H1 (cell line): ENCODE data around the gene PLEK2. TPM values are rescaled to one million over a fixed set of nuclear protein-coding genes. Genes with fewer than 3 reads are reported as not detected.

ENCODE experiments used
- CTCF ChIA-PET: fragments of 300-600 bp; sonication (Branson Sonifier 250); formaldehyde crosslinking; loops from one replicate; lab custom pipeline; 2021; ENCODE audit not compliant: partially characterized antibody; lab: Charles Lee
- POLR2A ChIA-PET: fragments of 300-600 bp; sonication (Branson Sonifier 250); formaldehyde crosslinking; loops from one replicate; lab custom pipeline; 2021; ENCODE audit warnings: inconsistent platforms; ENCODE audit not compliant: partially characterized antibody; lab: Charles Lee
- DNase-seq, 2 experiments: peaks; one replicate each; pipeline versions ENCODE4 v3.0.0 to v3.0.0-alpha.2; 2010 to 2022; ENCODE audit warnings: low spot score in 2 of 2, low read depth in 1 of 2, mixed read lengths in 1 of 2
- FAIRE-seq: peaks from 2 replicates; lab custom pipeline; 2011; peaks lifted over from hg19 to GRCh38; lab: Jason Lieb, UNC
- H2AFZ ChIP-seq: 2 replicates; pipeline ENCODE4 v1.8.1; 2012; ENCODE audit warnings: low read length, inconsistent platforms
- H2AK5ac ChIP-seq: 2 replicates; pipeline ENCODE4 v1.6.1; 2013; ENCODE audit warnings: low read depth, low read length
- H2BK120ac ChIP-seq: replicated peaks from 2 replicates; pipeline ENCODE3; 2013; ENCODE audit warnings: low read depth, low read length, inconsistent platforms
- H2BK12ac ChIP-seq: 2 replicates; pipeline ENCODE4 v1.6.1; 2013; ENCODE audit warnings: low read depth, low read length
- H2BK15ac ChIP-seq: 2 replicates; pipeline ENCODE4 v1.6.1; 2013; ENCODE audit warnings: low read length
- H2BK20ac ChIP-seq: 2 replicates; pipeline ENCODE4 v1.6.1; 2013; ENCODE audit warnings: low read length
- H2BK5ac ChIP-seq: 2 replicates; pipeline ENCODE4 v1.6.1; 2013; ENCODE audit warnings: low read depth, low read length
- H3K14ac ChIP-seq: 2 replicates; pipeline ENCODE4 v1.6.1; 2013; ENCODE audit warnings: inconsistent platforms; ENCODE audit not compliant: insufficient read length
- H3K18ac ChIP-seq: 2 replicates; pipeline ENCODE4 v1.6.1; 2013; ENCODE audit warnings: low read length; ENCODE audit errors: extremely low read depth
- H3K23ac ChIP-seq: 2 replicates; pipeline ENCODE4 v1.6.1; 2013; ENCODE audit warnings: inconsistent platforms; ENCODE audit not compliant: insufficient read length
- H3K23me2 ChIP-seq: 2 replicates; pipeline ENCODE4 v1.6.1; 2013; ENCODE audit warnings: low read depth, low read length
- H3K27ac ChIP-seq: 2 replicates; pipeline ENCODE4 v1.6.1; 2011; ENCODE audit warnings: low read depth, low read length, inconsistent platforms
- H3K27me3 ChIP-seq, 4 experiments: replicated peaks in 1 of 4; 1 replicate in 1 of 4; 2 replicates in 3 of 4; pipeline versions ENCODE4 v1.6.1 to v1.8.1; 2011 to 2013; ENCODE audit warnings: low read length in 3 of 4, mild to moderate bottlenecking in 3 of 4, inconsistent platforms in 2 of 4, mixed read lengths in 2 of 4, moderate library complexity in 1 of 4; ENCODE audit not compliant: control insufficient read depth in 3 of 4, insufficient read depth in 3 of 4; ENCODE audit errors: extremely low read depth in 1 of 4
- H3K36me3 ChIP-seq, 4 experiments: 2 replicates each; pipeline versions ENCODE4 v1.6.1 to v1.8.1; 2011 to 2013; ENCODE audit warnings: mild to moderate bottlenecking in 4 of 4, low read length in 3 of 4, moderate library complexity in 2 of 4, control low read depth in 1 of 4, inconsistent platforms in 1 of 4; ENCODE audit not compliant: insufficient read depth in 4 of 4, control insufficient read depth in 2 of 4
- H3K4ac ChIP-seq: replicated peaks from 2 replicates; pipeline ENCODE3; 2013; ENCODE audit warnings: low read length, low read depth, mixed read lengths, inconsistent platforms; ENCODE audit not compliant: insufficient read length
- H3K4me1 ChIP-seq, 4 experiments: replicated peaks in 1 of 4; 1 replicate in 1 of 4; 2 replicates in 3 of 4; pipeline versions ENCODE4 v1.6.1 to v1.8.1; 2011 to 2013; ENCODE audit warnings: low read length in 3 of 4, inconsistent platforms in 2 of 4, mixed read lengths in 1 of 4; ENCODE audit not compliant: insufficient read depth in 4 of 4, control insufficient read depth in 3 of 4
- H3K4me2 ChIP-seq, 2 experiments: 2 replicates each; pipeline versions ENCODE4 v1.6.1 to v1.8.1; 2011 to 2013; ENCODE audit warnings: low read depth in 2 of 2, low read length in 2 of 2, control low read depth in 1 of 2, inconsistent platforms in 1 of 2, mild to moderate bottlenecking in 1 of 2; ENCODE audit not compliant: insufficient read depth in 1 of 2
- H3K4me3 ChIP-seq, 4 experiments: fragments of 200-600, 300-600 bp in 1 of 4; sonication (generic), shearing (Covaris generic), sonication (Bioruptor Twin) in 1 of 4; 2 replicates each; pipeline versions ENCODE4 v1.5.1 to v1.8.1; 2011 to 2016; ENCODE audit warnings: low read length in 4 of 4, low read depth in 3 of 4, control low read depth in 2 of 4, inconsistent platforms in 2 of 4, mild to moderate bottlenecking in 2 of 4, mixed read lengths in 1 of 4, moderate library complexity in 1 of 4; ENCODE audit not compliant: insufficient read depth in 2 of 4; ENCODE audit errors: extremely low read depth in 1 of 4
- H3K56ac ChIP-seq: replicated peaks from 2 replicates; pipeline ENCODE3; 2013; ENCODE audit warnings: low read depth, mild to moderate bottlenecking, mixed read lengths, low read length, inconsistent platforms; ENCODE audit not compliant: insufficient read length
- H3K79me1 ChIP-seq: 2 replicates; pipeline ENCODE4 v1.6.1; 2013; ENCODE audit warnings: low read depth, low read length, control low read depth
- H3K79me2 ChIP-seq, 2 experiments: 2 replicates each; pipeline versions ENCODE4 v1.6.1 to v1.8.1; 2012 to 2013; ENCODE audit warnings: low read length in 2 of 2, mild to moderate bottlenecking in 2 of 2, inconsistent platforms in 1 of 2; ENCODE audit not compliant: insufficient read depth in 2 of 2, control insufficient read depth in 1 of 2
- H3K9ac ChIP-seq, 4 experiments: replicated peaks in 1 of 4; 1 replicate in 1 of 4; 2 replicates in 3 of 4; pipeline versions ENCODE4 v1.6.1 to v1.8.1; 2011 to 2013; ENCODE audit warnings: low read depth in 3 of 4, low read length in 3 of 4, control low read depth in 2 of 4, mild to moderate bottlenecking in 2 of 4, moderate library complexity in 2 of 4, inconsistent platforms in 1 of 4; ENCODE audit errors: extremely low read depth in 1 of 4
- H3K9me3 ChIP-seq, 2 experiments: 2 replicates each; pipeline versions ENCODE4 v1.6.1 to v1.8.1; 2012 to 2013; ENCODE audit warnings: mild to moderate bottlenecking in 2 of 2, moderate library complexity in 2 of 2, control low read depth in 1 of 2, inconsistent platforms in 1 of 2, low read depth in 1 of 2, low read length in 1 of 2, mixed read lengths in 1 of 2; ENCODE audit not compliant: insufficient read depth in 2 of 2
- H4K20me1 ChIP-seq, 2 experiments: replicated peaks in 1 of 2; 2 replicates each; pipeline versions ENCODE3 to v1.8.1; 2011 to 2013; ENCODE audit warnings: inconsistent platforms in 2 of 2, low read length in 2 of 2, mild to moderate bottlenecking in 1 of 2; ENCODE audit not compliant: insufficient read depth in 2 of 2, control insufficient read depth in 1 of 2
- H4K5ac ChIP-seq: 2 replicates; pipeline ENCODE4 v1.6.1; 2013; ENCODE audit warnings: low read length, low read depth, mixed read lengths, inconsistent platforms; ENCODE audit not compliant: insufficient read length
- H4K8ac ChIP-seq: 2 replicates; pipeline ENCODE4 v1.8.0; 2013; ENCODE audit warnings: mild to moderate bottlenecking, moderate library complexity, low read length, inconsistent platforms; ENCODE audit not compliant: insufficient read depth; ENCODE audit errors: extremely low read depth
- H4K91ac ChIP-seq: replicated peaks from 2 replicates; pipeline ENCODE3; 2013; ENCODE audit warnings: low read length, mixed read lengths, inconsistent platforms; ENCODE audit not compliant: insufficient read length
- CTCF ChIP-seq, 3 experiments: IDR thresholded peaks; 1 replicate in 2 of 3; 2 replicates in 1 of 3; pipeline versions ENCODE4 v1.5.1 to v1.6.1; 2011; ENCODE audit warnings: low read length in 3 of 3, mild to moderate bottlenecking in 3 of 3, inconsistent platforms in 2 of 3, low read depth in 1 of 3, moderate library complexity in 1 of 3; ENCODE audit not compliant: insufficient read depth in 1 of 3; ENCODE audit errors: control extremely low read depth in 1 of 3
- HDAC6 ChIP-seq: IDR thresholded peaks from one replicate; pipeline ENCODE4 v1.7.1; 2012; ENCODE audit warnings: low read depth, mild to moderate bottlenecking, inconsistent platforms, low read length, moderate library complexity
- MAX ChIP-seq: IDR thresholded peaks from 2 replicates; pipeline ENCODE4 v1.6.1; 2012; ENCODE audit warnings: inconsistent platforms
- NANOG ChIP-seq: IDR thresholded peaks from 2 replicates; pipeline ENCODE4 v1.6.1; 2011; ENCODE audit warnings: low read length, low read depth, mild to moderate bottlenecking, inconsistent platforms; ENCODE audit not compliant: insufficient read depth, poor library complexity, severe bottlenecking
- POLR2AphosphoS5 ChIP-seq: IDR thresholded peaks from 2 replicates; pipeline ENCODE4 v1.6.1; 2011; ENCODE audit warnings: low read depth, low read length
- SP2 ChIP-seq: IDR thresholded peaks from 2 replicates; pipeline ENCODE4 v1.6.1; 2012; ENCODE audit warnings: mild to moderate bottlenecking, low read length, inconsistent platforms
- ZNF274 ChIP-seq: IDR thresholded peaks from 2 replicates; pipeline ENCODE4 v1.7.0; 2012; ENCODE audit warnings: low read length, borderline replicate concordance; ENCODE audit errors: extremely low read depth
- WGBS, 2 experiments: shearing (Covaris generic) in 1 of 2; methylation state at CpG; one replicate each; pipeline versions ENCODE4 v1.1.6 to v1.1.7; 2013 to 2015; ENCODE audit warnings: low lambda C conversion rate in 2 of 2, mixed read lengths in 2 of 2, inconsistent platforms in 1 of 2, low coverage in 1 of 2, missing lambda C conversion rate in 1 of 2; ENCODE audit not compliant: insufficient replicate concordance in 2 of 2, insufficient coverage in 1 of 2, insufficient read length in 1 of 2; ENCODE audit errors: extremely low coverage in 1 of 2, missing lambda C conversion rate in 1 of 2; 5-methylcytosine and 5-hydroxymethylcytosine counted together
- polyA plus RNA-seq, 7 experiments: library from polyadenylated mRNA; depleted of rRNA in 3 of 7; stranded (reverse) in 5 of 7; unstranded in 2 of 7; fragments of >200 nt in 5 of 7; fragments of 200-250 nt in 2 of 7; gene quantifications; 1 replicate in 5 of 7; 2 replicates in 1 of 7; 4 replicates in 1 of 7; pipeline versions ENCODE4 v1.2.1 to v1.2.3, GENCODE V29; 2011 to 2013; ENCODE audit warnings: missing spikeins in 2 of 7, mixed read lengths in 2 of 7
- total RNA-seq: library from RNA; stranded (reverse); fragmentation: NEBNext Ultra II Directional; extraction: Animal tissue kit (Norgen Biotek cat#: 25700); gene quantifications from 2 replicates; pipeline ENCODE4 v1.2.1, GENCODE V29; 2021

Gene PLEK2
- total and polyA plus RNA-seq, 2 of the 8 experiments (the other 6 are each of a cell fraction or from before 2014, with no cell fraction given): 0.41 to 2.1 TPM

- no peak overlapping the region for H2BK15ac ChIP-seq
- H4K20me1 ChIP-seq: no peaks in the 10 kb centered on the region
- no peak overlapping the region for H2AK5ac ChIP-seq
- no peak overlapping the region for H2BK5ac ChIP-seq
- no peak overlapping the region for H3K18ac ChIP-seq
- no peak overlapping the region for H4K5ac ChIP-seq
- no peak overlapping the region for H4K91ac ChIP-seq
- H2BK120ac ChIP-seq: no peak overlapping the region
- no peak overlapping the region for H3K14ac ChIP-seq
- H3K27ac ChIP-seq: no peak overlapping the region
- TF ChIP-seq HDAC6 (no peak), POLR2AphosphoS5 (no peak), NANOG (no peak), MAX (no peak), CTCF (IDR thresholded peaks at IDR 0.05; ENCODE audit: control extremely low read depth in 1 of 3, insufficient read depth in 1 of 3, low read depth in 1 of 3, low read length in 3 of 3) (peak in 2 of 3 experiments; percentile 8; a peak in 2 of 4 replicates), SP2 (no peak), ZNF274 (no peak)
- H3K9ac ChIP-seq: no peak overlapping the region
- no peak overlapping the region for H2AFZ ChIP-seq
- FAIRE-seq (no peak), DNase-seq (no peak)
- POLR2A ChIA-PET: interaction anchor here (1.0 to 1.8 kb wide), 2 partner anchors 14 to 79 kb away, joined by 3 to 4 read pairs; partner anchors contain the start of gene PLEKHH1
- H3K79me1 ChIP-seq: no peaks in the 10 kb centered on the region
- H3K27me3 ChIP-seq: no peaks in the 10 kb centered on the region; a peak in 1 of 7 replicates
- 90% methylated on average over 5 of the region's 5 CpGs; no CpG with 5 or more reads in 1 of the 2 experiments for WGBS, 2 experiments
- no peak overlapping the region for H3K23ac ChIP-seq
- no peak overlapping the region for H3K56ac ChIP-seq
- H3K4me3 ChIP-seq: no peak overlapping the region
- peaks cover 0 to 4% (median 1%) of the 10 kb centered on the region in 4 experiments; a peak in 1 of 7 replicates for H3K4me1 ChIP-seq
- no peaks in the 10 kb centered on the region for H3K36me3 ChIP-seq
- H3K4me2 ChIP-seq: no peak overlapping the region
- no peak overlapping the region for H3K4ac ChIP-seq
- H4K8ac ChIP-seq: no peak overlapping the region
- no peak overlapping the region for H2BK20ac ChIP-seq
- H3K79me2 ChIP-seq: no peaks in the 10 kb centered on the region
- H3K23me2 ChIP-seq: no peaks in the 10 kb centered on the region
- CTCF ChIA-PET: interaction anchor here (0.9 to 2.6 kb wide), 12 partner anchors 10 to 118 kb away, joined by 3 to 21 read pairs (median 4); no protein-coding TSS in a partner anchor
- H3K9me3 ChIP-seq: peaks cover 10 to 15% of the 10 kb centered on the region in 2 experiments
- no peak overlapping the region for H2BK12ac ChIP-seq
Observed at GRCh38 chr14:67453575-67454300, 41.8 kb upstream of the PLEK2 start.
